HepG2 (cell line): ENCODE results near the gene SEBOX. TPM values are rescaled to one million over a fixed set of nuclear protein-coding genes. Genes with fewer than 3 reads are reported as not detected.

Source experiments
- BCL6 ChIP-seq: IDR thresholded peaks from 2 replicates; pipeline ENCODE4 v1.6.1; 2016; ENCODE audit warnings: missing genetic modification reagents, missing compliant biosample characterization
- CCDC6 ChIP-seq: sonication (generic); formaldehyde crosslinking; IDR thresholded peaks from 2 replicates; pipeline ENCODE4 v1.8.1; 2022; ENCODE audit warnings: mild to moderate bottlenecking, missing genetic modification reagents, moderate library complexity
- ELF4 ChIP-seq: sonication (generic); formaldehyde crosslinking; IDR thresholded peaks from 2 replicates; pipeline ENCODE4 v1.5.0; 2020; ENCODE audit warnings: missing genetic modification reagents, mild to moderate bottlenecking, moderate library complexity, borderline replicate concordance
- FOXK1 ChIP-seq: sonication (generic); formaldehyde crosslinking; IDR thresholded peaks from 2 replicates; pipeline ENCODE4 v1.4.0; 2020; ENCODE audit warnings: low read depth, missing genetic modification reagents, borderline replicate concordance
- GABPB1 ChIP-seq: IDR thresholded peaks from 2 replicates; pipeline ENCODE4 v1.6.1; 2016; ENCODE audit warnings: mild to moderate bottlenecking, missing genetic modification reagents, moderate library complexity, missing compliant biosample characterization
- JUND ChIP-seq: sonication (generic); formaldehyde crosslinking; IDR thresholded peaks from 2 replicates; pipeline ENCODE4 v1.8.0; 2022; ENCODE audit warnings: mild to moderate bottlenecking, missing genetic modification reagents
- MATR3 ChIP-seq: sonication (generic); formaldehyde crosslinking; IDR thresholded peaks from 2 replicates; pipeline ENCODE4 v1.4.0; 2020; ENCODE audit warnings: missing genetic modification reagents
- NFE2L1 ChIP-seq: sonication (generic); formaldehyde crosslinking; IDR thresholded peaks from 2 replicates; pipeline ENCODE4 v1.4.0; 2020; ENCODE audit warnings: missing genetic modification reagents, mild to moderate bottlenecking, borderline replicate concordance
- NFRKB ChIP-seq: fragments of 450-650 bp; IDR thresholded peaks from 2 replicates; pipeline ENCODE4 v1.6.1; 2017
- ONECUT2 ChIP-seq: sonication (generic); formaldehyde crosslinking; IDR thresholded peaks from 2 replicates; pipeline ENCODE4 v1.4.0; 2020; ENCODE audit warnings: missing genetic modification reagents
- PAWR ChIP-seq: sonication (generic); formaldehyde crosslinking; IDR thresholded peaks from 2 replicates; pipeline ENCODE4 v1.4.0; 2020; ENCODE audit warnings: missing genetic modification reagents, mild to moderate bottlenecking, borderline replicate concordance
- SRSF9 ChIP-seq: fragments of 200-400 bp; formaldehyde crosslinking; IDR thresholded peaks from 2 replicates; pipeline ENCODE4 v1.6.1; 2018; ENCODE audit warnings: borderline replicate concordance, mild to moderate bottlenecking, low read depth, low read length; ENCODE audit not compliant: insufficient read depth, poor library complexity, severe bottlenecking
- STAT5B ChIP-seq: sonication (generic); formaldehyde crosslinking; IDR thresholded peaks from 2 replicates; pipeline ENCODE4 v1.4.0; 2020; ENCODE audit warnings: missing genetic modification reagents
- THAP9 ChIP-seq: sonication (generic); formaldehyde crosslinking; IDR thresholded peaks from 2 replicates; pipeline ENCODE4; 2020; ENCODE audit warnings: missing genetic modification reagents, mild to moderate bottlenecking, borderline replicate concordance
- ZFP1 ChIP-seq: IDR thresholded peaks from 2 replicates; pipeline ENCODE4 v1.6.1; 2016
- ZNF232 ChIP-seq: sonication (generic); formaldehyde crosslinking; IDR thresholded peaks from 2 replicates; pipeline ENCODE4 v1.4.0; 2020; ENCODE audit warnings: missing genetic modification reagents, borderline replicate concordance
- ZNF335 ChIP-seq: sonication (generic); formaldehyde crosslinking; IDR thresholded peaks from 2 replicates; pipeline ENCODE4 v1.4.0; 2020; ENCODE audit warnings: missing genetic modification reagents
- ZNF496 ChIP-seq: sonication (generic); formaldehyde crosslinking; IDR thresholded peaks from 2 replicates; pipeline ENCODE4 v1.8.1; 2023; ENCODE audit warnings: mild to moderate bottlenecking, moderate library complexity, missing genetic modification reagents; ENCODE audit not compliant: insufficient replicate concordance
- ZNF574 ChIP-seq: sonication (generic); formaldehyde crosslinking; IDR thresholded peaks from 2 replicates; pipeline ENCODE4 v1.4.0; 2020; ENCODE audit warnings: missing genetic modification reagents
- ZNF619 ChIP-seq: sonication (generic); formaldehyde crosslinking; IDR thresholded peaks from 2 replicates; pipeline ENCODE4 v1.4.0; 2020; ENCODE audit warnings: mild to moderate bottlenecking, missing genetic modification reagents
- ZNF737 ChIP-seq: sonication (generic); formaldehyde crosslinking; IDR thresholded peaks from 2 replicates; pipeline ENCODE4 v1.5.0; 2020; ENCODE audit warnings: missing genetic modification reagents, mild to moderate bottlenecking, borderline replicate concordance
- ZNF740 ChIP-seq: sonication (generic); formaldehyde crosslinking; IDR thresholded peaks from 2 replicates; pipeline ENCODE4 v1.4.0; 2020; ENCODE audit warnings: missing genetic modification reagents
- ZNF746 ChIP-seq: sonication (generic); formaldehyde crosslinking; IDR thresholded peaks from 2 replicates; pipeline ENCODE4 v1.8.0; 2022; ENCODE audit warnings: mild to moderate bottlenecking, missing genetic modification reagents
- polyA plus RNA-seq, 8 experiments: library from polyadenylated mRNA; depleted of rRNA in 3 of 8; stranded (reverse) in 7 of 8; unstranded in 1 of 8; fragments of >200 nt; fragmentation: Illumina TruSeq in 4 of 8; extraction: Trizol in 4 of 8; gene quantifications; 2 replicates each; pipeline versions ENCODE4 v1.2.1 to v1.2.3, GENCODE V29; 2011 to 2016; ENCODE audit warnings: low read depth in 4 of 8, missing spikeins in 1 of 8, mixed read lengths in 1 of 8; ENCODE audit not compliant: insufficient read depth in 1 of 8
- total RNA-seq, 5 experiments: library from RNA; depleted of rRNA; stranded (reverse); fragments of >200 nt; fragmentation: Illumina TruSeq; extraction: Trizol; gene quantifications; 2 replicates each; pipeline ENCODE4 v1.2.3, GENCODE V29; 2016; ENCODE audit warnings: low read depth in 1 of 5
- TF ChIP-seq, protein P1 (sequence below): sonication (generic); formaldehyde crosslinking; IDR thresholded peaks from 2 replicates; pipeline ENCODE4 v1.8.1; 2023; ENCODE audit warnings: missing genetic modification reagents, inconsistent platforms, borderline replicate concordance

SEBOX gene
- total and polyA plus RNA-seq, 2 of the 13 experiments (the other 11 are each of a cell fraction or from before 2014, with no cell fraction given), result not detected

GRCh38 chr17:28404812-28405570, 40.0 kb upstream of the SEBOX start (continued):
- no peak for TF ChIP-seq THAP9 (CRISPR knock-in tag)
- no peak for TF ChIP-seq ZNF232 (CRISPR knock-in tag)
- TF ChIP-seq ZNF496 (CRISPR knock-in tag), result no peak
- no peak for TF ChIP-seq SRSF9
- TF ChIP-seq ZNF737 (CRISPR knock-in tag), result peak; percentile 32; the same call in 1 of the 2 replicates
- peak; percentile 87 for TF ChIP-seq BCL6 (CRISPR knock-in tag)
- TF ChIP-seq ZNF740 (CRISPR knock-in tag), result 0 out of 2 replicates have a peak, but pooled peaks have one; percentile 42
- TF ChIP-seq MATR3 (CRISPR knock-in tag), result no peak
- peak; percentile 49 for TF ChIP-seq ZNF574 (CRISPR knock-in tag)
- TF ChIP-seq, protein P1, sequence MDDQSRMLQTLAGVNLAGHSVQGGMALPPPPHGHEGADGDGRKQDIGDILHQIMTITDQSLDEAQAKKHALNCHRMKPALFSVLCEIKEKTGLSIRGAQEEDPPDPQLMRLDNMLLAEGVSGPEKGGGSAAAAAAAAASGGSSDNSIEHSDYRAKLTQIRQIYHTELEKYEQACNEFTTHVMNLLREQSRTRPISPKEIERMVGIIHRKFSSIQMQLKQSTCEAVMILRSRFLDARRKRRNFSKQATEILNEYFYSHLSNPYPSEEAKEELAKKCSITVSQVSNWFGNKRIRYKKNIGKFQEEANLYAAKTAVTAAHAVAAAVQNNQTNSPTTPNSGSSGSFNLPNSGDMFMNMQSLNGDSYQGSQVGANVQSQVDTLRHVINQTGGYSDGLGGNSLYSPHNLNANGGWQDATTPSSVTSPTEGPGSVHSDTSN, result no peak
- TF ChIP-seq ZNF746, result peak; percentile 76; the same call in 1 of the 2 replicates
- TF ChIP-seq NFRKB, result no peak
- no peak for TF ChIP-seq JUND
- TF ChIP-seq ONECUT2 (CRISPR knock-in tag), result no peak
- no peak for TF ChIP-seq ELF4 (CRISPR knock-in tag)
- TF ChIP-seq ZNF335 (CRISPR knock-in tag), result no peak
- no peak for TF ChIP-seq ZFP1 (CRISPR knock-in tag)
- peak; percentile 58 for TF ChIP-seq GABPB1 (CRISPR knock-in tag)
- no peak for TF ChIP-seq NFE2L1 (CRISPR knock-in tag)
- 0 out of 2 replicates have a peak, but pooled peaks have one; percentile 71 for TF ChIP-seq CCDC6 (CRISPR knock-in tag)
- no peak for TF ChIP-seq FOXK1 (CRISPR knock-in tag)
- no peak for TF ChIP-seq STAT5B (CRISPR knock-in tag)
- TF ChIP-seq PAWR (CRISPR knock-in tag), result no peak
- TF ChIP-seq ZNF619 (CRISPR knock-in tag), result no peak
